HG03175 (cell line): ENCODE results near the gene WEE1.
A peak's percentile ranks its signal among the peaks of the same experiment; 100 is the strongest.
"Not testable (repeated sequence)": the region's sequence is repeated elsewhere in the genome, so short reads cannot be mapped to it uniquely, and the experiment has no call there.

Source experiments
- ATAC-seq: cut with Tn5 transposase; IDR thresholded peaks from one replicate; pipeline ENCODE4 v1.9.1; 2021; ENCODE audit warnings: mild to moderate bottlenecking, moderate library complexity; ENCODE audit not compliant: unreplicated experiment

Gene WEE1

DNA sequence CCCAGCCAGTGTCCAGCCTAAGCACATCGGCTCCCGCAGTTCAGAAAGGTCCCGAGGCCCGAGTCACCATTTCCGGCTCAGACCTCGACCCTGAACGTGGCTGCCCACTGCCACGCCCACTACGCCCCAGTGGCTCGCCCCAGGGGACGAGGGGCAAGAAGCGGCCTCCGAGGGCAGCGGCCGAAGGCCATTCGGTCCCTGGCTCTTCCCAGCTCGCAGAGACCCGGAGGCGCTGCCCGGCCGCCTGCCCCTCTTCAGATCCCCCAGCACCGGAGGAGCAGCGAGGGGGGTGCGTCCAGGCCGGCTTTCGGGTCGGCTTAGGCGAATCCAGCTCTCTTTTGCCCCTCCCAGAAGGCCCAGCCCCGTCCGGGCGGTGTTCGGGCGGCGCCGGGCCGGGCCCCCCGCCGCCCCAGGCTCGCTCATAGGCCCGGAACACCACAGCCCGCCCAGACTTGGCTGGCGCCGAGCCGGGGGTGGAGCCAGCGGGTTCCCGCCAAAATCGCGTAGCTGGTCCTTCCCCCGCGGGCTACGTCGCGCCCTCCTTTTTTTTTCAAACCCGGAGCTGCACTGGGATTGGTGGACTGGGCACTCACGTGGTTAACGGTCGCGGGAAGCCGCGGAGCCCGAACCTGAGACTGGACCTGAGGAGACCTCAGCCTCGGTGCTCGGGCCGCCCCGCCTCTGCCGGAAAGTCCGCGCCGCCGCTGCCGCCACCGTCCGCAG is at the start of gene WEE1:
TSS of gene WEE1 (plus strand) at position 619 of the 723 bp plus-strand sequence. CDS start 264 bp downstream, outside the sequence.
- peak; percentile 84 for ATAC-seq

DNA sequence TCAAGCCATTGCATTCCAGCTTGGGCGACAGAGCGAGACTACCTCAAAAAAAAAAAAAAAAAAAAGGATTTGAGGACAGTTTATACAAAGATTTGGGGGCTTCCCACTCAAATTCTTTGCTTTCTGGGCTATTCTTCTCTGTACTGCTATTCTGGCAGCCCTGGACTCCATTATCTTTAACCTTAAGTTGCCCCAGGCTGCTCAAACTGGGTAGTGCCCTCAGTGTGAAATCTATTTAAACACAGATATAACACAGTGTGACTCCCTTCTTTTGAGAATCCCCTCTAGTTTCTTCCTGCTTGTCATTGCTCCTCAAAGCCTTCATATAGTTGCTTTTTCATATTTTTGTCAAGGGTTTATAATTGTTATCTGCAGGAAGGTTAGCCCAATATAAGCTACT is 49.5 kb upstream of the WEE1 start:
- no peak for ATAC-seq

DNA sequence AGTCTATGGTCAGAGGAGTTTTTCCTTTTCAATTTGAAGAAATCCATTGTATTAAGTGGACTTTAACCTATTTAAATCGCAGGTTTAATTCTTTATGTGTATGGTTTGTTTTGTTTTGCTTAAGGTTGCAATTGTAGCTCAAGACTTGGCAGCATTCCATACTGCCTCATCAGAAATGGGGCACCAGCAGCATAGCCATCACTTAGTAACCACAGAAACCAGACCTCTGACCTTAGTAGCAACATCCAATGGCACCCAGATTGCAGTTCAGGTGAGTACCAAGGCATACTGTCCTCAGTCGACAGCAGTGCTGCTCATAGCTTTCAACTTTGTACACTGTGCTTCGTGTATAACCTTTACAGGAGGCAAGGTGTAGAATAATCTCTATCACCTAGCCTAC is 48.4 kb upstream of the WEE1 start:
- ATAC-seq, result no peak

DNA sequence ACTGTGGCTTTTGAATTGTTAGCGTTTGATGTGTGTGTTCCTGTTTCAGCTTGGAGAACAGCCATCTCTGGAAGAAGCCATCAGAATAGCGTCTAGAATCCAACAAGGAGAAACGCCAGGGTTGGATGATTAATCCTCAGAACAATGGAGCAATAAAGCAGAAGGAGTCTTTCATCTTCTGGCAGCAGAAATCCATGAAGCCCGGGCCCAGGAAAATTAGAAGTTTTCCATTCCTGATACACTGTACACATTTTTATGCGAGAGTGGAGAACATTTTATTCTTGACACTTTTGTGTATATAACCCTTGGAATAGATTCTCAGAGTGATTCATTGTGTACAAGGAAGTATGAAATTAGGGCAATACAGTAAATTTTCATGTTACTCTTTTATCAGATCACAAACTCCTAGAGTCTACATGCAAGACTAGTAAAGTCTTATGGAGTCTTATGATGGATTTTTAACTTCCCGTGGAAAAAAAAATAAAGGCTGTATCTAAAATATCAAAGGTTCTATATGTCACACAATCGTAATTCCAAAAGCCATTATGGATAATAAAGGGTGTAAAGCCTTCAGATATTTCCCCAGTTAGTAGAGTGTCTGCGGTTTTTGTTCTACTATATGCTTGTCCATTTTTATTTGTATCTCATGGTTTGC is 45.9 kb upstream of the WEE1 start:
- no peak for ATAC-seq

DNA sequence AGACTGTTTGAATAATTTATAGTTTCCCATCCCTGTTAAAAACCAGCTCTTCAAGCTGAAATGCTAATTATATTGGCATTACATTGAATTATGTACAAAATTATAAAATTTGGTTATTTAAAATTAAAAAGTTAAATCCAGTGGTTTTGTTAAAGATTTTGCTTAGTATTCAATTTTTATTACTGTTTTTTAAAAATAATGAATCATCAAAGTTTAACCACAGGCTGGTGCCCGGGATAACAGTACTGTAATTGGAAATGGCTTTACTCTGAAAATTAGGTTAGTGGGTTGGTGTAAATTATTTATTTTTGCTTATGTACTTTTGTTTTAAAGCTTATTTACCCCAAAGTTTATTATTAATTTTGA is 45.4 kb upstream of the WEE1 start:
- no peak for ATAC-seq

DNA sequence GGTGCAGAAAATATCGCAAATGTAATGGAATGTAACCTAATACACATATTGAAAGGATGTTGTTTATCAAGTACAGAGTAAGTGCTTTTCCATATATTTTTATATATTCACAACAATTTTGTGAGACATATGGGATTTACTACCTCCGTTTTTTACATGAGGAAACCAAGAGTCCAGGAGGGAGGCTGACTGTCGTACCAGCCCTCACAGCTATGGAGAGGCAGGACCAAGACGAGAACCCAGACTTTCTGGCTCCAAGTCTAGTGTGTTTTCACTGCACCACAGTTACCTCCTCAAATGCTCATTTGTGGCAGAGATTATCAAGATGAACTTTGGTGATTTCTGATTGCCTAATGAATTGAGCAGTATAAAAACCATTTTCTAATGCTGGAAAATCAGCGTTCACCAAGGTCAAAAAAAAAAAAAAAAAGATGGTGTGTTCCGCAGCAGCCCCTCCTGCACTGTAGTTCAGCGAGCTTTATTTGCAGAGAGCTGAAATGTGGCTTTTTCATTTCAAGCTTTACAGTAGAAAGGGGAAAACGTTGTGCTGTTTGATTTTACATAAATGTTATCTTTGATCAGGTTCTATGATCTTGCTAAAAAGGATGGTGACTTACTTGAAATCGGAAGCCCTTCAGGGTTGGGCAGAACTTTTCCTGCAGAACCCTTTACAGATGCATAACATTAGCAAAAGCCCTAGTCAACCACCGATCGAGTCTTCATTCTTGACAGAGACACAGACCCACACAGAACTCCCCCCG is 44.7 kb upstream of the WEE1 start:
- no peak for ATAC-seq

DNA sequence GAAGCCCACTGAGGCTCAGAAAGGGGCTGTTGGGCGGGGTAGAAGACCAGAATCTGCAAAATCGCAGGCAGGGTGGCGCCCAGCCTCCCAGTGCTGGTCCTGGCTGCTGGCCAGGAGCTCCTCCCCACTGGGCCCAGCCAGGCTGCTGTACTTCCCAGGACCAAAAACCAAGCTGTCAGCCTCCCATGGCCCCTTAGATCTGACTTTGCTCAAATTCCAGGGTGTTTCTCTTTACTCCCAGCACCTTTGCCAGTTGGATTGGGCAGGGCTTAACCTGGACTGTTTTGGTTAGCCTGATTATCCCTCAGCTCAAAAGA is 44.2 kb upstream of the WEE1 start:
- ATAC-seq, result no peak

DNA sequence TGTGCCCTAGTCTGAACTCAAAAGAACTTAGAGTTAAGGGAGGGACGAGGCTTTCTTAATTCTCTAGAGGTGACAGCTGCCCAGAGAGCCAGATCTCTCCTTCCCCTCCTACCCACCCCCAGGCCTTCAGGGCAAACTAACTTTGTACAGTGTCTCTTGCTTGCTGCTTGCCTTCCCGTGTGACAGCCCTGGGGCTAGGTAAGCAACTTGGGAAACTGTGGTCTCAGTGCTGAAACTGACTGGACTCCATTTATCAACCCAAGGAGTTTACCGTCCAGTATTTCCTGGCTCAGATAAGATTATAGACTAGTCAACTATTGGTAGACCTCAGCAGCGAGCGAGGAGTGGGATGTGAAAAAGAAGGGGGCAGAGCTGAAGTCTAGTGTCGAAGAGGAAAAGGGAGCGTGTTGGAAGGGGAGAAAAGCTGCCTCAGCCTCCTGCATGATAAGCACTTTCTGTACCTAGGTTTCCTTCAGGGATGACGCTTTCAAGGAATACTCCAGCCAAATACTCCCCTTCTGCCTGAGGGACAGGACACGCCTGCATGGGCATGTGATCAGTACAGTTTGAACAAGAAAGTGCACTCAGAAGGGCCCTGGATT is 43.3 kb upstream of the WEE1 start:
- ATAC-seq, result no peak

DNA sequence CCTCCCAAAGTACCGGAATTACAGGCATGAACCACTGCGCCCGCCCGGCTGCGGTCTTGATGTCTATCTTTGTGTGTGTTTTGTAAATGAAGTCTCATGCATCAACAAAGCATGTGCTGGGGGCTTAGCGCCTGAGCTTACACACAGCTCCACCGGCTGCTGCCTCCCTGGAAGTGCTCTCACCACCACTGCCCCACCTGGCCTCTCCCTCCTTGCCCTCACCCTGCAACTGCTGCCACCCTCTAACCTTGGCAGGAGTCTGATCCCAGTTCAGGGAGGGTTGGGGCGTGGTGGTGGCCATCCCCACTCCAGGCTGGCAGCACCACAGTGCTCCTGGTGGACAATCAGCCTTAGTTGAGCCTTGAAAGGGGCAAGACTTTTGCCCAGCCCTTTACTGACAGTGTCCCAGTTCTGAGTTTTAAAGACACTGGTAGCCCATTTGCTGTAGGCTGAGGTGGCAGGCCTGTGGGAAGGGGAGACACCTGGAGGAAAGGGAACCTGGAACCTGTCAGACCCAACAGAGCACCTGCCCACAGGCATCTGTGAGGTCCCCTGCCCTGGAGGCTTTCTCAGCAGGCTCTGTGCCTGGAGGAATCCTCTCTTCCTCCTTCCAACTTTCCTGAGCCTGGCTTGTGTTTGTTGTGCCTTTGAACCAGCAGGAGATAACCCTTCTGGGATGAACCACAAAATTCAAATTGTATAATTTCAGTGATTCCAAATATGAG is 42.4 kb upstream of the WEE1 start:
- no peak for ATAC-seq

DNA sequence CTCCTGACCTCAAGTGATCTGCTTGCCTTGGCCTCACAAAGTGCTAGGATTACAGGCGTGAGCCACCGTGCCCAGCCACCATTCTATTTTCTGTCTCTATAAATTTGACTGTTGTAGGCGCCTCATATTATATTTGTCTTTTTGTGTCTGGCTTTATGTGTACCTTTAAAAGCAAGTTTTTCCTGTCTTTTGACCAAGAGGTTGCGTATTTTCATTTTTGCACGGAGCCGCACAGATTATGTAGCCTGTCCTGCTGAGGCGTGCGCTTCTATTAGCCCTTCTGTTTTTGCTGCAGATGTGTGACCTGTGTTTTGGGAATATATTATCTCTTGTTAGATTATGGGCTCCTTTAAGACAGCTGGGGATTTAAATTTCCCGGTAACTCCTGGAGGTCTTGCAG is 40.4 kb upstream of the WEE1 start:
- ATAC-seq, result no peak

DNA sequence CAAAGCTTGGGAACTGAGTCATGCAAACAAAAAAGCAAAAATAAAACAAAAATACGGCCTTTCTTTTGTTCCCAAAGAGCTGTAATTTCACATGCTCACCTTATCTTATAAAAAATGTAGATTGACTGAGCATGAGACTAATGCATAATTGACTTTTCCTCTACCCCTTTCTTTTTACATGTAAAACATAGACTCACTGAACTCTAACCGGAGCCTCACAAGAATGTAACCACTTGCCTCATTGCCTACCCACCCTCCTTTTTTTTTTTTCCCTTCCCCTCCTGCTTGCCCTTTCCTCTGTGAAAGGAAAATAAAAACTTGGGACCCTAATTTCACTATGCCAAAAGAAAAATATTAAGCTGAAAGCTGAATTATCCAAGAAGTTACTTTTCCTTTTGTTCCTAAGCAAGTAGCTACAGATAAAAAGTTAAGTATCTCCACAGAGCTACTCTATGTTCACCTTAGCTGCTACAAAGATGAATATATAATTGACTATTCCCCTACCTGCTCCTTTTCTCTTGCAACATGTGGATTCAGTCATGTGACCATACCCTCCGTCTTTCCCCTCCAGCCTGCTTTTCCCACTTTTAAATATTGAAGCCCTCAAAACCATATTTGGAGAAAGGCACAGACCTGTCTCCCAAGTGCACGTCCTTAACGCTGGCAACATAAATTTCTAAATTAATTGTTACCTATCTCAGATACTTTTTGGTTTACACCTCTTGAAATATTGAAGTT is 39.6 kb upstream of the WEE1 start:
- ATAC-seq, result no peak

DNA sequence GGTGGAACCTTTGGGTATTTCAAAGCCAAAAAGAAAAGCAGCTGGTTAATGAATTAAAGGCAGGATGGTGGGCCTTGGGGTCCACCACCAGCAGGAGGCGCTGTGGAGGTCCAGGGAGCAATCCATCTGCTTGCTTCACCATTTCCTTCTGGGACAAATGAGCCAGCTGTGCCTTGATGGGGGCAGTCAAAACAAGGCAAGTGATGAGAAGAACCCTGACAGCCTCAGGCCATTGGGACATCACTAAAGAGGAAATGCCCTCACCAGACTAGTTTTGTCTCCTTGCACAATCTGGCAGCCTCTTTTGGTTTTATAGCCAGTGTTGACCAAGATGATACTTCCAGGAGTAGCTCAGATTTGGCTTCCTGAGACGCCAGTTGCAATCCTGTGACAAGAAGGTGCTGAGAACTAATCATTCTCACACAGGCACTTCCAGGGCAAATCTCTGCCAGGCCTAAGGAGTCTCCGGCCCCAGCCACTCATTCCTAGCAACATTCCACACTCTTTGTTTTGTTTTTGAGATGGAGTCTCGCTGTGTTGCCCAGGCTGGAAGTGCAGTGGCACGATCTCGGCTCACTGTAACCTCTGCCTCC is 38.2 kb upstream of the WEE1 start:
- ATAC-seq, result no peak

DNA sequence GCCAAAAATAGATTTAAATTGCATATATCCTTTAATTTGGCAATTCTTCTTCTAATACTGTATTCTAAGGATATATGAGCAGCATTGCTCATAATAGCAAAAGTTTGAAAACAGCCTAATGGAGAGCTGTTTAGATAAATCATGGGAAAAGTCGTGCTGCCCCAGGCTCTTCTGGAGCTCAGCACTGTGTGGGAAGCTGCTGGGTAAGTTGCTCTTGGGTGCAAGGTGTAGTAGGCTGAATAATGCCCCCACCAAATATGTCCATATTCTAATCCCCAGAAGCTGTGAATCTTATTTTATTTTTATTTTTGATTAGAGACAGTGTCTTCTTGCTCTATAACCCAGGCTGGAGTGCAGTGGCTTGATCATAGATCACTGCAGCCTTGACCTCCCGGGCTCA is 34.9 kb upstream of the WEE1 start:
- no peak for ATAC-seq

DNA sequence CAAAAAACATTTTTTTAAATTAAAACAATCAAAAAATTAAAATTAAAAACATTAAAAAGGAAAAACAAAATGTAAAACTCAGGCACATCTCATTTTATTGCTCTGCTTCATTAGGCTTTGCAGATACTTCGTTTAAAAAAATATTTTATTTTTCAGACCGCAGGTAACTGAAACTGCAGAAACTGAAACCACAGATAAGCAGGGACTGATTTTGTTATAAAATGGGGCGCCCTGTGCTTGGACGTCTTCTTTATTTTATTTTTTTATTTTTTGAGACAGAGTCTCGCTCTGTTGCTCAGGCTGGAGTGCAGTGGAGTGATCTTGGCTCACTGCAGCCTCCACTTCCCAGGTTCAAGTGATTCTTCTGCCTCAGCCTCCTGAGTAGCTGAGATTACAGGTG is 24.3 kb upstream of the WEE1 start:
- ATAC-seq, result not testable (repeated sequence)

DNA sequence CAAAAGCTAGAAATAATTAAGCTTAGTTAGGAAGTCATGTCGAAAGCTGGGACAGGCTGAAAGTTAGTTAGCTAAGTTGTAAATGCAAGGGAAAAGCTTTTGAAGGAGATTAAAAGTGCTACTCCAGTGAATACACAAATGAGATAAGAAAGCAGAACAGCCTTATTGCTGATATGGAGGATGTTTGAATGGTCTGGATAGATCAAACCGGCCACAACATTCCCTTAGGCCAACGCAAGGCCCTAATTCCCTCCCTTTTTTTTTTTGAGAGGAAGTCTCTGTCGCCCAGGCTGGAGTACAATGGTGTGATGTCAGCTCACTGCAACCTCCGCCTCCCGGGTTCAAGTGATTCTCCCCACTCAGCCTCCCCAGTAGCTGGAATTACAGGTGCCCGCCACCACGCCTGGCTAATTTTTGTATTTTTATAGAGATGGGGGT is 23.3 kb upstream of the WEE1 start:
- no peak for ATAC-seq

DNA sequence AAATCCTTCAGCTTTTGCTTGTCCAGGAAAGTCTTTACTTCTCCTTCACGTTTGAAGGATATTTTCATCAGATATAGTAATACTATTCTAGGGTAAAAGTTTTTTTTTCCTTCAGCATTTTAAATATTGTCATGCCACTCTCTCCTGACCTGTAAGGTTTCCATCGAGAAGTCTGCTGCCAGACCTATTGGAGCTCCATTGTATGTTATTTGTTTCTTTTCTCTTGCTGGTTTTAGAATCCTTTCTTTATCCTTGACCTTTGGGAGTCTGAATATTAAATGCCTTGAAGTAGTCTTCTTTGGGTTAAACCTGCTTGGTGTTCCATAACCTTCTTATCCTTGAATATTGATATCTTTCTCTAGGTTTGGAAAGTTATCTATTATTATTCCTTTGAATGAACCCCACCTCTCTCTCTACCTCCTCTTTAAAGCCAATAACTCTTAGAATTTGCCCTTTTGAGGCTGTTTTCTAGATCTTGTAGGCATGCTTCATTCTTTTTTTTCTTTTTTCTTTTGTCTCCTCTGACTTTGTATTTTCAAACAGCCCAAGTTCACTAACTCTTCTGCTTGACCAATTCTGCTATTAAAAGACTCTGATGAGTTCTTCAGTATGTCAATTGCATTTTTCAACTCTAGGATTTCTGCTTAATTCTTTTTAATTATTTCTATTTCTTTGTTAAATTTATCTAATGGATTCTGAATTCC is 12.0 kb upstream of the WEE1 start:
- no peak for ATAC-seq

DNA sequence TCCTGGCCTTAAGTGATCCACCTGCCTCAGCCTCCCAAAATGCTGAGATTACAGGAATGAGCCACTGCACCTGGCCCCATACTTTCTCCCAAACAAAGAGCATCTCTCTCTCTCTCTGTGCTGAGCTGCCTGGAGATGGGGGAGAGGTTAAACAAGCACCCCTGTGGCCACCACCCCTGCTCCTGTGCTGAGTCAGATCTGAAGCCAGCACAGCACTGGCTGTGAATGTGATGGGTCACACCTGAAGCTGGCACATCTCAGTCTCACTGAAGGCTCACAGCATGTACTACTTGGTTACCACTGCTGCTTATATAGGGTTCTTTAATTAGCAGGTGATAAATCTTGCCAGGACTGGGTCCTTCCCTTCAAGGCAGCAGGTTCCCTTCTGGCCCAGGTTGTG is 10.8 kb upstream of the WEE1 start:
- ATAC-seq, result peak; percentile 35

DNA sequence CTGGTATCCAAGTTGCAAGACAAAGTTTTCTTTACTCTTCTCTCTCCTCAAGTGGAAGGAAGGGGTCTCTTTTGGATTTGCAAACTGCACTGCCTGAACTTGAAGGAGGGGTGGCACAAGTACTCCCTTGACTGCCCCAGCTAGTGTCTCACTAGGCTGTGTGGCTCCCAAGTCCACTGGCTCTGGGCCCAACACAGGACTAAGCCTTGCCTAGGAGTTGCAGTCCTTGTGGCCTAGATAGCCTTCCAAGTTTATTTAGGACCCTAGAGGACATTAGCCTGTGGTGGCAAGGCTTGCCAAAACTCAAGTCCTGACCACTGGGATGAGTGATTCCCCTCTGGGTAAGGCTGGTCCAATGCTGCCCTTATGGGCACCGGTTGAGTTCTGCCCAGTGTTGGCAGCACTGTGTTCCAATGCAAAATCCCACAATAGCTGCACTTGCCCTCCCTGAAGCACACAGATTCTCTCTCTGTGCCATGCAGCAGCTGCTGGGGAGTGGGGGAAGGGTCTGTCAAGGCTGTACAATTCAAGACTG is 10.2 kb upstream of the WEE1 start:
- ATAC-seq, result no peak
